Measurements from ENCODE around the gene AHI1.

GRCh38 chr6:135424385-135424784, 73.2 kb downstream of the AHI1 start:
- TF ChIP-seq CTCF (tag by site-specific recombination; IDR thresholded peaks at IDR 0.05), result no peak
- TF ChIP-seq ZNF280C (tag by site-specific recombination; IDR thresholded peaks at IDR 0.05), result no peak
- TF ChIP-seq YY1 (tag by site-specific recombination; IDR thresholded peaks at IDR 0.05), result no peak
- no peak for TF ChIP-seq SP2 (tag by site-specific recombination; IDR thresholded peaks at IDR 0.05)
- no peak for TF ChIP-seq ZNF670 (tag by site-specific recombination; IDR thresholded peaks at IDR 0.05; ENCODE audit: low read depth)

Measured in HEK293 (cell line).